ENCODE measurements around the gene CDK11B. TPM values are rescaled to one million over a fixed set of nuclear protein-coding genes. Genes with fewer than 3 reads are reported as not detected.

The CDK11B gene
- total and polyA plus RNA-seq, 2 donors from 2014 or later = 13.9 to 24.0 TPM

- no peak overlapping the region for H3K4me3 ChIP-seq (ENCODE audit: low read length in 3 of 3)
- DNase-seq = no peak
- H3K27me3 ChIP-seq (ENCODE audit: control insufficient read depth, insufficient read depth, low read length) = peaks cover 8% of the 10 kb centered on the region
- no peaks in the 10 kb centered on the region for H3K9me3 ChIP-seq (ENCODE audit: control insufficient read depth in 2 of 3, insufficient read depth in 1 of 3, low read length in 3 of 3)
- no peak for FAIRE-seq
- no peak for TF ChIP-seq CTCF (IDR thresholded peaks at IDR 0.05; ENCODE audit: borderline replicate concordance, extremely low read depth, insufficient read depth)
- H3K27ac ChIP-seq (ENCODE audit: low read depth in 2 of 2, low read length in 2 of 2) = no peak overlapping the region
- intact Hi-C loops (cut with DNase I) = no loop called here
- peaks cover 0 to 8% (median 0%) of the 10 kb centered on the region in 3 donors for H3K4me1 ChIP-seq (ENCODE audit: control insufficient read depth in 2 of 3, insufficient read depth in 2 of 3, low read depth in 1 of 3, low read length in 3 of 3)
- no peaks in the 10 kb centered on the region for H3K36me3 ChIP-seq (ENCODE audit: control insufficient read depth in 2 of 3, insufficient read depth in 3 of 3, low read length in 3 of 3)
- H3K9ac ChIP-seq (ENCODE audit: low read length in 3 of 3) = no peak overlapping the region
Observed at GRCh38 chr1:1593834-1594601, 64.8 kb downstream of the CDK11B start.

- no peak for TF ChIP-seq CTCF (IDR thresholded peaks at IDR 0.05; ENCODE audit: borderline replicate concordance, extremely low read depth, insufficient read depth)
- Histone ChIP-seq H3K9me3 (ENCODE audit: control insufficient read depth in 2 of 3, insufficient read depth in 1 of 3, low read length in 3 of 3) (no peaks in the 10 kb centered on the region), H3K9ac (ENCODE audit: low read length in 3 of 3) (no peak overlapping the region), H3K27ac (ENCODE audit: low read depth in 2 of 2, low read length in 2 of 2) (no peak overlapping the region), H3K27me3 (ENCODE audit: control insufficient read depth, insufficient read depth, low read length) (peaks cover 6% of the 10 kb centered on the region), H3K4me1 (ENCODE audit: control insufficient read depth in 2 of 3, insufficient read depth in 2 of 3, low read depth in 1 of 3, low read length in 3 of 3) (no peaks in the 10 kb centered on the region), H3K36me3 (ENCODE audit: control insufficient read depth in 2 of 3, insufficient read depth in 3 of 3, low read length in 3 of 3) (no peaks in the 10 kb centered on the region), H3K4me3 (ENCODE audit: low read length in 3 of 3) (no peak overlapping the region)
- DNase-seq = no peak
- no peak for FAIRE-seq
- intact Hi-C loops (cut with DNase I) = no loop called here
Observed at GRCh38 chr1:1591452-1591851, 67.4 kb downstream of the CDK11B start.

Other genes with a start within 250 kb of the CDK11B start
- gene ANKRD65, start 237.7 kb downstream of the CDK11B start, total RNA-seq = 5.2 TPM
- gene ANKRD65, start 237.7 kb downstream of the CDK11B start, polyA plus RNA-seq (ENCODE audit: insufficient read depth, low read depth, low replicate concordance) = 7.1 TPM
- 116 TPM for gene VWA1, start 223.3 kb downstream of the CDK11B start, total RNA-seq
- 103 TPM for gene VWA1, start 223.3 kb downstream of the CDK11B start, polyA plus RNA-seq (ENCODE audit: insufficient read depth, low read depth, low replicate concordance)
- gene ATAD3C, start 209.3 kb downstream of the CDK11B start, total RNA-seq = 10.0 TPM
- 14.3 TPM for gene ATAD3C, start 209.3 kb downstream of the CDK11B start, polyA plus RNA-seq (ENCODE audit: insufficient read depth, low read depth, low replicate concordance)
- 28.8 TPM for gene ATAD3B, start 187.2 kb downstream of the CDK11B start, total RNA-seq
- 13.3 TPM for gene ATAD3B, start 187.2 kb downstream of the CDK11B start, polyA plus RNA-seq (ENCODE audit: insufficient read depth, low read depth, low replicate concordance)
- gene ATAD3A, start 146.8 kb downstream of the CDK11B start, total RNA-seq = 19.1 TPM
- gene ATAD3A, start 146.8 kb downstream of the CDK11B start, polyA plus RNA-seq (ENCODE audit: insufficient read depth, low read depth, low replicate concordance) = 17.5 TPM
- gene TMEM240, start 118.4 kb downstream of the CDK11B start, total RNA-seq = 1.9 TPM
- 1.7 TPM for gene TMEM240, start 118.4 kb downstream of the CDK11B start, polyA plus RNA-seq (ENCODE audit: insufficient read depth, low read depth, low replicate concordance)
- 102 TPM for gene SSU72, start 84.1 kb downstream of the CDK11B start, total RNA-seq
- gene SSU72, start 84.1 kb downstream of the CDK11B start, polyA plus RNA-seq (ENCODE audit: insufficient read depth, low read depth, low replicate concordance) = 143 TPM
- 2.6 TPM for gene FNDC10, start 58.9 kb downstream of the CDK11B start, total RNA-seq
- 18.2 TPM for gene FNDC10, start 58.9 kb downstream of the CDK11B start, polyA plus RNA-seq (ENCODE audit: insufficient read depth, low read depth, low replicate concordance)
- 61.6 TPM for gene MIB2, start 43.5 kb downstream of the CDK11B start, total RNA-seq
- gene MIB2, start 43.5 kb downstream of the CDK11B start, polyA plus RNA-seq (ENCODE audit: insufficient read depth, low read depth, low replicate concordance) = 35.6 TPM
- 7.1 TPM for gene MMP23B, start 26.8 kb downstream of the CDK11B start, total RNA-seq
- gene MMP23B, start 26.8 kb downstream of the CDK11B start, polyA plus RNA-seq (ENCODE audit: insufficient read depth, low read depth, low replicate concordance) = 4.0 TPM
- gene SLC35E2B, start 33.8 kb upstream of the CDK11B start, total RNA-seq = 50.2 TPM
- 11.3 TPM for gene SLC35E2B, start 33.8 kb upstream of the CDK11B start, polyA plus RNA-seq (ENCODE audit: insufficient read depth, low read depth, low replicate concordance)
- gene CDK11A, start 65.4 kb upstream of the CDK11B start, total RNA-seq = 37.3 TPM
- gene CDK11A, start 65.4 kb upstream of the CDK11B start, polyA plus RNA-seq (ENCODE audit: insufficient read depth, low read depth, low replicate concordance) = 21.5 TPM
- 76.3 TPM for gene NADK, start 119.5 kb upstream of the CDK11B start, total RNA-seq
- gene NADK, start 119.5 kb upstream of the CDK11B start, polyA plus RNA-seq (ENCODE audit: insufficient read depth, low read depth, low replicate concordance) = 37.9 TPM
- gene GNB1, start 232.1 kb upstream of the CDK11B start, total RNA-seq = 347 TPM
- 144 TPM for gene GNB1, start 232.1 kb upstream of the CDK11B start, polyA plus RNA-seq (ENCODE audit: insufficient read depth, low read depth, low replicate concordance)

Measured in kidney (tissue), 14 donors.